Medulla oblongata (tissue), 1 donor: ENCODE data around the gene RPS27L.
A peak's percentile ranks its signal among the peaks of the same experiment; 100 is the strongest.

Experiments
- DNase-seq: peaks from one replicate; pipeline ENCODE4 v3.0.0-alpha.2; 2015; ENCODE audit errors: extremely low spot score

RPS27L gene

DNA sequence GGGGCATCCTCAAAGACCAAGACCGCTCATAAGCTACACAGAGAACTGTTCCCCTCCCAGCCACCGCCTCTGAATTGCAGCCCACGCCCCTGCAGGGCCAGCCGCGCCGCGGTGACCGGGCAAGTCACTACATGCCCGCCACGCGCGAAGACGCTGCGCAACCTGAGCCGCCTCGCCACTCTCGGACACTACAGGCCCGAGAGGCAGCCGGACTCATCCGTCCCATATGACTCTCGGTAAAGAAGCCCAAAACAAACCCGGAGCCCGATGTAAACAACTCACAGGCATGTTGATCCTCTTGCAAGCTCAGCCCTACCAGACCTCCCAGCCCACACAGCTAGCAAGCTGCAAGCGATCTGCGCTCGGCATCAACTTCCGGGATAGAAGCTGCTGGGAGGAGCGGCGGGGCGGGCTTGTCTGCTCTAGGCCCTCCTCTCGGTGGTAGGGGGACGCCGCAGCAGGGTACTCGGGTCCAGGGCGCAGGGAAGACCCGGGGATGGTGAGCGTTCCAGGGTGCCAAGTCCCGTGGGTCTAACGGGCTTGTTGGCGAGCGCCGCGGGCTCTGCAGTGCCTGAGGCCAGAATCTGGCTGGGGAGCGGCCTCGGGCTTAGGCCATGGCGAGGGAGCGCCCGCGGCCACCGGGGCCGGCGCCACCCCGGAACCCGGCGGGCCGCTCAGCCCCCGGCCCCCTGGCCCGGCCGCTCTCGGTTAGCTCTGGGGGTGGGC, at the start of gene RPS27L:
TSS of gene RPS27L (minus strand) at position 360 of the 726 bp plus-strand sequence. CDS start at position 288, 72 bp downstream.
- peak; percentile 93 for DNase-seq

DNA sequence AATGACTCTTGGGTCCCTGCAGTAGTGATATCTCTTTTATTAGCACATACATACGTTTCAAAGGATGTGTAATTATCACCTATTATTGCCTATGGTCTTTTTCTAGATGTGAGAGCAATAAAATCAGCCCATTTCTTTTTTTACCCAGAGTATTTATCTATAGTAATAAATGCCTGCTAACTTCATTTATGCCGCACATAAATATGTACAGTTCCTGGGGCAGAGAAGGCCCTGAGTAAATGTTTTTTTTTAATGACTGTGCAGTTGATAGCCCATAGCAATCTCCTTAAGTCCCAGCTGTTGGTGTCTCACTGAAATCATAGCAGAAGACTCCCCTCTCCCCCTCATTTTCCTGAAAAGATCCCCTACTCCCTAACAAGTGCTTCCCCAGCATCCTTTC, 48.8 kb upstream of the RPS27L start:
- DNase-seq: no peak

DNA sequence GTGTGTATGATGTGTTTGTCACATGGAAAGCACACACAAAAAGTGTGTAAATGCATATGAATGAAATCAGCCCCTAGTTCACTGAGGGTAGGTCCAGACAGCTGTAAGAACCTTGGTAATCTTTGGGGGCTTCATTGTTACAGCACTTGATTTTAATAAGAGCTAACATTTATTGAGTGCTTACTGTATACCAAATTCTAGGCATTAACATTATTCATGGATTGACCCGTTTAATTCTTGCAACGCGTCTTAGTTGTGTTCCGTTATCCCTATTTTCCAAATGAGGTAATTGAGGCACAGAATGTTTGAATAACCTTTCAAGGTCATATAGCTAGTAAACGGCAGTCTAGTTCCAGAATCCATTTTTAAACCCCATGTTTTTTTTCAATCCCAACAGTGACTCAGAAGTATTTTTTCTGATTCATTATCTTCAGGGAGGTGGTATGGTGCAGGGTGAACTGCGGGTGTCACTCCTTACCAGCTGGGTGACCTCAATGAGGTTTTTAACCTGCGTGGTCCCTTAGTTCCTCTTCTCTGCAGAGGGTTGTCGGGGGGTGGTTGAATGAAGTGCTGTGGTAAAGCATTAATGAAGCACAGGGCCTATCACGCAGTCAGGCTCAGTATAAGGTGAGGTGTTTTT, 46.3 kb upstream of the RPS27L start:
- DNase-seq: no peak

DNA sequence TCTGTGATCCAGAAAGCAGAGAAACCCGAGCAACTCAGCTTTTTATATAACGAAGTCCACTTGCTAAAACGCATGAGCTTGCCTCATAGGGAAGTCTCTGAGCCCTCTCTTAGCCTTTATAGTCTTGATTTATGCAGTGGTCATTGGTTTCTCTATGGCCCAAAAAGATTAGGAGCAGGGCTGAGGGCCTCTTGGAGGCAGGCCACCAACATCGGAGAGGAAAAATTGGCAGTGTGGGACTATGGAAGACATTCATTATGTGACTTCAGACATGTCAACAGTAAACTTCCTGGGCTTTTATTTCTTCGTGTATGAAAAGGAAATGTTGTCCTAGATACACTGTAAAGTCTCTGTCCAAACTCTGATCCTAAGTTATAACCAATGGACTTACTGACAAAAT, 45.6 kb upstream of the RPS27L start:
- DNase-seq: no peak

DNA sequence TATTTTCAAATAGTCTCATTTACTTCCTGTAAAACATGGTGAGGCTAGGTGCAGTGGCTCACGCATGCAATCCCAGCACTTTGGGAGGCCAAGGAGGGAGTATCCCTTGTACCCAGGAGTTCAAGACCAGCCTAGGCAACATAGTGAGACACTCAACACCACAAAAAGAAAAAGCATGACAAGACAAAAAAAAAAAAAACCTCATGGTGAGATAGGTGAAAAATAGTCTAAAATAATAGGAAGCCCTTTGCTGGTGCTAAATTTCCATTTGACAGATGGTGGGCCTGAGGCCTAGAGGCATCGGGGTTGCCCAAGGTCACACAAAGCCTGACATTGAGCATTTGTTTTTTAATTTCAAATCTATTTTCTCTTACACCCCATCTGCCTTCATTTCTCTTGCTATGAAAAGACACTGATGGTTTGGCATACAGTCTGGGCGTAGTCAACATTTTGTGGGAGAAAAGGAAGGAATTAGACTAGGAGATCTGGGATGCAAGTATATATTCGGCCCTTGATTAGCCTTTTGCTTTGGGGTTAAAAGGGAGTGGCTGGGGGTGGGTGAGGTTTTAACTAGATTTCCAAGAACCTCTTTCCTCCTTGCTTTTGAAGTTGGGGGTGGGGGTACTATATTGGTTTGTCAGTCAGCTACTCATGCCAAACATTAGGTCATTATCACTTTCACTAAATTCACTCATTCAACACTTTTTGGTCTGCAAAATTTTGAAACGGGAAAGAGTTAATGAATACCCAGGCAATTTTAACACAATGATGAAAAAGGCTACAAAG, 43.4 kb upstream of the RPS27L start:
- DNase-seq: no peak

DNA sequence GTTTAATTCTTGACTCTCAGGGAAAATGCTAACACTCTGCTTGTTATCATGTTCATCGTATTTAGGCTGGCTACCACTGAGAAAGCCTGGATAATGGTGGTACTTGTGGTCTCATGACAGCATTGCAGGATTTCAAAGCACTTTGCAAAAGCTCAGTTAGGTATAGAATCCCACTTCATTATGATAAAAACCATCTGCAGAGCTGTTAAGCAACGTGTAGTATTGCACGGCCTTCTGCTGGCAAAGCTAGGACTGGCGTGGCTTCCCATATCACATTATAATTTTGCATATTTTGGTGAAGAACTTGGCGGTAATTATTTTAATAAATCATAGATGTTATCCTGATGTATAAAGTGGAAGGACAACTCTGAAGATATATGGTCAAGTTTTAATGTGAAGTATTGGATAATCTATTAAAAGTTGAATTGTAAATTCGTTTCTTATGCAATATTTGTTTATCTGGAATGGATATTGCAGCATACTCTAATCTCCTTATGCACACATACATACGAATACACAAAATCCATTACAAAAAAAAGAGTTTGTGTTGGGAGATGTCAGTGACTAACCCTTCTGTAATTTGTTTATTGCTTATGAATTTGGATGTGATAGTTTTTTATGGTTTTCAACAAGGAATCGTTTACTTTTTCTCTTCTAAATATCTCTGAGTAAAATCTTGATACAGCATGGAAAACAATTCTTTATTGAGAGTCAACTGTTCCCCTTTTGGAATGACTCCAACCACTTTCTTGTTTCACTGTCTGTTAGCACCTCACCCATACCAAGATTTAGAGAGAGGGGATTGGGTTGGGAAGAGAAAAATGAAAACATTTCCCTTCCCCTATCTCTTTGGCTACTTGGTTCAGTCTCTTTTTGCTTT, 41.3 kb upstream of the RPS27L start:
- DNase-seq: no peak

DNA sequence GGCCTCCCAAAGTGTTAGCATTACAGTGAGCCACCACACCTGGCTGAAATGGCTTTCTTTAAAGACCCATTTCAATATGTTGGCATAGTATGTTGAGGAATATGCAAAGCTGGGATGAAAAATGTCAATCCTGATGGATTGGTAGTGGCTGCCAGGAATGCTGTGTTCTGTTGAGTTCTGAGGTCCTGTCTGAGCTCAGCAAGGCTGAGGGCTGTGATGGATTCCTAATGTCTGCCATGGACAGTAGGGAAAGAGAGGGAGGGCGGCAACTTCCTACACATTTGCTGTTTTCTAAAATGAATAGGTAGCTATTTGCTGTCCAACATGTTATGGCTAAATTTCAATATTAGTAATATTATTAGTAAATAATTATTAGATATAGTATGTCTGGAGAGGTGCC, 40.3 kb upstream of the RPS27L start:
- DNase-seq: no peak

DNA sequence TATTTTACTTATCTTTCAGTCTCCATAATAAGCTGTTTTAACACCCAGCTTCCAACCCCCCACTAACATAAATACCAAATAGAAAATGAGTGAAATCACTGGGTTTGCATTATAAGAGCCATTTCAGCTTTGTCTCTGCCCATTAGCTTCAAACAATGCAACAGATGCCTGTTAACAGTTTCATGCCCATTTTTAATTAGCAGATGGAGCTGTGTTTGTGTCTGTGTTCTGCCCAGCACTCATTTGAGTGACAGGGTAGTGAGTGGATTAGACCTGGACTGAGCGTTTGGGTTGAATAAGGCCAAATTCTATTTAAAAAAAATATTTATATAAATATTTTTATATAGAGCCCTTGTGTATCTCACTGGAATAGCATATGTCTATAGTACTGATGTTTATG, 39.6 kb upstream of the RPS27L start:
- DNase-seq: no peak

DNA sequence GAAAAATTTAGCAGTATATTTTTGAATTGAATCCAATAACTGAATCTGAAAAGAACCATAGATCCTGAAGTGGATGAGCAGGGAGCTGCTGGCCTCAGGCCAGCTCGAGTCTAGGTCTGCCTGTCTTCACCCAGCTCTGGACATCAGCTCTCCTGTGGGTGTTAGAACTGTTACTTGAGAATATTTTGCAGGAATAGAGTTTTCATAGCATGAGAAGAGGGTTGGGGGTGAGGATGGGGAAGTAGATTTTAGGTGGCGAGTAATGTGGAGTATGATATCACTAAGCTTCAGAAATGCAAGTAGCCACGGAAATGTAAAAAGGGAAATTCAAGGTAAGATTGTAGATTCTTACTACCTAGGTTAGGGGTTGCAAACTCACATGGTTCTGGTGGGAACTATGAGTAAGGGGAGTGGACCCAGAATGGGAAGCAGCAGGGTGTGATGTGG, 38.3 kb upstream of the RPS27L start:
- DNase-seq: no peak

DNA sequence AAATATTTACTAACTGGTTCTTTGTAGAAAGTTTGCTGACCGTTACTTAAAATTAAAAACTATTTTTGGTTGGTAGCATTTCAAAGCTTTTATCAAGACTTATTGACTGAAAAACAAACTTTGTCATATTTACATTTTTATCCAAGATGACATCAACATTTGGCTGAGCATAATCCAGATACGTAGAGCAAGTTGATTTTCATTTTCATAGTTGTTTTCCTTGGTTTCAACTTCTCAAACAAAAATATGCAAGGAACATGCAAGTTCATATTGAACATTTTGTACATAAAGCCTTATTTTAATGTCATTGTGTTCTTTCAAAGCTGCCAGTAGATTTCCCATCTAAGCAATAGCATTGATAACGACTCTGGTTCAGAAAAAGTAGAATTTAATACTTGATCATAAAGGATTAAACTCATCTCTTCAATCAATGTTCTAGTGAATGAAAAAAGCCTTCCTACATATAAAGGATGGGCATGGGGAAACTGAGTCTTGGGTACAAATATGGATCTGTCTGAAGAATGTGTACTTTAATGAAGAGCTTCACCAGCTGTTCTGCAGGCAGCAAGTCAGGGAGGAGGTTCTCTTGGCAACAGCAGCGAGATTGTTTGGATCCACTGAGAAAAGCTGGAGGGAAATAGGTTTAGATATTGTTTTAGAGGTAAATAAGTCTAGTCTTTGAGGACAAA, 37.7 kb upstream of the RPS27L start:
- no peak for DNase-seq

DNA sequence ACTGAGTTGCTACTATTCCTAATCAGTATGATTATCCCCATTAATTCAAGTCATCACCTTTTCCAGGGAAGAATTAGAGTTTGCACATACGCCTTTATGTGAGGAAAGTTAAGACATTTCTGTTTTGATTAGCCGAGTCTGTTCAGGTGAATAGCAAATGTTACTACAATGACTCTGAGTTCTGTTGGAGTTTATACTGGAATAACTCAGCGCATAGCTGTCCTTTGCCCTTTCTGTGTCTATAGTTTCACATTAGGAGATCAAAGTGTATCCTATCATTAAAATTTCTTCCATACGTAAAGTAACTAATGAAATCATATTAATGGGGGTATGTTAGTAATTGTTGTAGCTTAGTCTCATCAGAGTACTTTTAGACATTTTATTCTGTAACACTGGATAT, 37.0 kb upstream of the RPS27L start:
- DNase-seq: no peak

DNA sequence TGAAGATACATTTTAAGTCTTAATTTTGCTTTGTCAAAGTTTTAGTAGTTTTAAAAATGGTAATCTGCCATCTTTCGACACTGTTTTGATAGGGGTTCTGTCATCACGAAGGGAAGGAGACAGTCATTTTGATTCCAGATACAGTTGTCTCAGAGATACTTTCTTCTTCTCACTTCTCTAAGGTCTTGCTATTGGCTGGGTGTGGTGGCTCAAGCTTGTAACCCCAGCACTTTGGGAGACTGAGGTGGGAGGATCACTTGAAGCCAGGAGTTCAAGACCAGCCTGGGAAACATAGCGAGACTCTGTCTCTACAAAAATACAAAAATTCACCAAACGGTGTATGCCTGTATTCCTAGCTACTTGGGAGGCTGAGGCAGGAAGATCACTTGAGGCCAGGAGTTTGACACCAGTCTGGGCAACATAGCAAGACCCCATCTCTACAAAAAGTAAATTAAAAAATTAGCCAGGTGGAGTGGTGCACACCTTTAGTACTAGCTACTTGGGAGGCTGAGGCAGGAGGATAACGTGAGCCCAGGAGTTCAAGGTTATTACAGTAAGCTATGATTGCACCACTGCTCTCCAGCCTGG, 35.4 kb upstream of the RPS27L start:
- DNase-seq: no peak

DNA sequence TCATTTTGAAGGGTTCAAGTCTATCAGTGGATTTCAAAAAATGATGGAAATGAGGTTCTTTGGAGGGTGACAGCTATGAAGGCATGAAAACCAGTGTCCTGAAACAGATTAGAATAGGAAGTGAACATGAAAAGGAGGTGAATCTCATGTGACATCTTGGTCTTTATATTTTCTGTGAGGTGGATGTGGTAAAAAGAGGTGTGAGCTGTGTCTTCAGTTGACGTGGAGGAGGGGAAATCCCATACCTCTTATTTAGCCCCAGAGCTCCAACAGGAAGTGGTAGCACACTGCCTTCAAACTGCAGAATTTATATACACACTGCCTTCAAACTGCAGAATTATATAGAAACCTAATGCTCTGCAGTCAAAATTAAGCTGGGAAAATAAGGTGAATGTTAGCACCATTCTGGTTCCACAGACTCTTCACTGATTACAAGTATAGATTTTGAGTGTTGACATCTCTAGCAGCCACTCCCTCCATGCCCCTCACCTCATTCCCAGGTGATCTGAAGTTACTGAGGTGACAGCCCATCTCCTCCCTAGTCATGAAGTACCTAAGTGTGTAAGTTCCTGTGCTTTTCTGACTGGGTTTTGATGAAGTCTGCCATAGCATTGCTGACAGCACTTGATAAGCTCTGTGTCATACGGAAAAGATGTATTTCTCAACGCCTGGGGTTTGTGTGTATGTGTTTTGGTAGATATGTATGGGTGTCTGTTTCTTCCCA, 34.8 kb upstream of the RPS27L start:
- DNase-seq: no peak

DNA sequence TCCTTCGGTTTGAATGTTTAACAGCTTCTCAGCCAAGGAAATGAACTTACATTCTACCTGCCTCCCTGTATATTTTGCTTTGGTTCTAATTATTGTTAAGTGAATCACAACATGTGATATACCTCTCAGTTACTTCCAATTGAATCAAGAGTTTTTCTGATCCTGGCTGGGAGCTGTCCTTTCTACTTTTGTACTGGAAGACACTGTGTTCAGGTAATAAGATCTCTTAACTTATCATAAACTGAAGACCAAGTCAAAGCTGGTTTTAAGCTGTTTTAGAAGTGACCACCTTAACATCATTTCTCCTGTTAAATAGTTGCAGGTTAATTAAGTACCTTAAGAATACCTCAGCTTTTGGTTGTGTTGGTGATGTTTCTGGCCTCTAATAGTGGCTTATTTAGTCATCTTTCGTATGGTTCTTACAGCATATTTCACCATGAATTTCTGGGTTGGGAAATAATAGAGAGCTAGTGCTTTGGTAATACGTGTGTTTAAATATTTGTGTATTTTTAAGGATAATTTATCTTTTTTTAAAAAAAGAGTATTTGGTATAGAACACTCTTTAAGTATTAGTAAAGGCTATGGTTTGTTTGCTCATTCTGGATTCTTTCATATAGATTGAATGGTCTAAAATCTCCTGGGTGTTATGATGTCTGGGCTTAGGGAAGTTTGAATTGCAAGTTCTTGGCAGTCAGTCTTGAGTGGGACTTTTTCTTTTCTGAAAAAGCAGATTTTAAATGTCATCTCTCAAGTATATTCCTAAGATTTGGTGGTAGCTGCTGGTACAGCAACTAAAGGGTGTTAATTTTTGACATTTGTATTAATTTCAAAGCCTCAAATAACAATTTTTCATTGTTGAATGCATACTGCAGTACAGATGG, 33.7 kb upstream of the RPS27L start:
- no peak for DNase-seq

DNA sequence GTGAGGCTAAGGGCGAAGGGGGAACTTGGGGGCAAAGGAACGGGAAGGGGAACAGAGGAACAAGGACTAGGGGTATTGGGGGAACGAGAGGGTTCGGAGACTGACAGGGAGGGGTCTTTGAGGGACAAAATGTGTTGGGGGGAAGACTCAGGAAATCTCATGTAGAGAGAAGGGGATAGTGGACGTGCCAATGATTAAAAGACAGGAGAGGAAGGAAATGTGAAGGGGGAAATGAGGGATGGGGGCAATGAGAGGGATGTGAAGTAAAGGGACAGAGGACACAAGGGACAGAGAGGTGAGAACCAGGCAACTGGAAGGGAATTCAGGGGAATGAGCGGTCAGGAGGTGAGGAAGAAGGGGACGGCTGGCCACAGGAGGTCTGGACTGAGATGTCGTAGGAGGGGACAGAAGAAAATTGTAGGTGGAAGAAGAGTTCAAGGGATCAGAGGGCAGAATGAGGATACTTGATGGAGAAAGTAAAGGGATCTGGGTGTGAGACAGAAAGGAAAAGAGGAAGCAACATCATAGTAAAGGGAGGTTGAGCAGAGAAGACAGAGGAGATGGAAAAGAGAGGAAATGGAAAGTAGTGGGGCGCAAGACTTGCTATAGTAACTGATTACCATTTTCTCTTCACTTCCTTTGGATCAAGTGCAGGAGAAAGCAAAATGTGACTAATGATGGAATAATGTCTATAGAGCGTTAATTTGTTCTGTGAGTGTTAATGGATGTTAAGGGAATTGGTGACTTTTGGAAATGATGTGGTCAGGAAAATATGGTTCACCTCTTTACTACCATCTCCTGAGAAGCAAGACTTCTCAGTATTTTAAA, 32.9 kb upstream of the RPS27L start:
- no peak for DNase-seq

DNA sequence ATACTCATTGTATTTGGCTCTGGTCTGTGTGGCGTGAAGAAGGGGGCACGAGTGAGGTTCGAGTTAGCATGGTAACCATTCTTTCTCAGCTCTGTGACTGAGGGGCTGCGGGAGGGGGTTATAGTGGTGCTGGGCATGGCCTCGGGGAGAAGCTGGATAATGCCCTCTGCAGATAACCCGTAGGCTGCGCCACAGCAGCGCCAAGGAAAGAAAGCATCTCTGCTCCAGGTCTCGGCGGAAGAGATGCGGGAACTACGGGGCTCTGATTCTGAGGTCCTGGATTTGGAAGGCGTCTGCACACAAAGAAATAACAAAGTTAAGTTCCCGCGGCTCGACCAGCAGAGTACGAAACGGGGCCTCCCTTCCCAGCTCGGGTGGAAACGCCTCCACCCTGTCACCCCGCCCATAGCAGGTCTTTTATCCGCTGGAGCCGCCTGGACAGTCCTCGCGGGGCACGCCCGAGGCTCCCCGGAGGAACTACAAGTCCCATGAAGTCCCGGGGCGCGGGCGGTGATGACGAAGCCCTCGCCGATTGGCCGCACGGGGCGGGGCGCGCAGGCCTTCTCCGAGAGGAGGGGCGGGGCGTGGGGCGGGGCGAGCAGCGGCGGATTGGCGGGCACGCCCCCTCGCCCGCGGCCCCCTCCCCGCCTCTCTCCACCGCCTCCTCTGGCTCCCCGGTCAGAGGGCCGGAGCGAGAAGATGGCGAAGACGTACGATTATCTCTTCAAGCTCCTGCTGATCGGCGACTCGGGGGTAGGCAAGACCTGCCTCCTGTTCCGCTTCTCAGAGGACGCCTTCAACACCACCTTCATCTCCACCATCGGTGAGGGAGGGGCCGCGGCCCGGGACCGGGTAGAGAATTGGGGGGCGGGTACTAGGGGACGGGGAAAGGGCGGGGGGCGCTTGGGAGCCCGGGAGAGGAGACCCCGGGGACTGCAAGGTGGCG, 31.9 kb upstream of the RPS27L start, which contains the start of gene RAB8B:
TSS of gene RAB8B (plus strand) at position 681 of the 946 bp plus-strand sequence. CDS start at position 700, 19 bp downstream.
- peak; percentile 97 for DNase-seq
